SJCRH30 (cell line): ENCODE measurements around the gene SLC13A2. TPM values are rescaled to one million over a fixed set of nuclear protein-coding genes. Genes with fewer than 3 reads are reported as not detected.
A peak's percentile ranks its signal among the peaks of the same experiment; 100 is the strongest.

ENCODE experiments used
- DNase-seq, 2 experiments: peaks; one replicate each; pipeline ENCODE4 v3.0.0-alpha.2; 2015 to 2020
- H3K27ac ChIP-seq: fragments of 250-450 bp; sonication (Bioruptor Pico); 2 replicates; pipeline ENCODE4 v1.5.1; 2020; ENCODE audit warnings: mild to moderate bottlenecking, moderate library complexity
- H3K27me3 ChIP-seq: fragments of 250-450 bp; sonication (Bioruptor Pico); 2 replicates; pipeline ENCODE4 v1.5.1; 2020; ENCODE audit warnings: mild to moderate bottlenecking, moderate library complexity
- H3K36me3 ChIP-seq: fragments of 250-450 bp; sonication (Bioruptor Pico); 2 replicates; pipeline ENCODE4 v1.5.1; 2020; ENCODE audit warnings: mild to moderate bottlenecking, moderate library complexity
- H3K4me1 ChIP-seq: fragments of 250-450 bp; sonication (Bioruptor Pico); 2 replicates; pipeline ENCODE4 v1.5.1; 2020; ENCODE audit warnings: mild to moderate bottlenecking, moderate library complexity
- H3K4me3 ChIP-seq: fragments of 250-450 bp; sonication (Bioruptor Pico); 2 replicates; pipeline ENCODE4 v1.5.1; 2020; ENCODE audit warnings: mild to moderate bottlenecking, moderate library complexity
- H3K9me3 ChIP-seq: fragments of 250-450 bp; sonication (Bioruptor Pico); replicated peaks from 2 replicates; pipeline ENCODE4 v1.5.1; 2020; ENCODE audit warnings: mild to moderate bottlenecking, moderate library complexity
- total RNA-seq: library from RNA; depleted of rRNA; stranded (reverse); fragments of >200 nt; shearing (Covaris generic); gene quantifications from 2 replicates; pipeline ENCODE4 v1.2.3, GENCODE V29; 2014

Gene SLC13A2
- total RNA-seq, 1 experiment from 2014 or later, result not detected

DNA sequence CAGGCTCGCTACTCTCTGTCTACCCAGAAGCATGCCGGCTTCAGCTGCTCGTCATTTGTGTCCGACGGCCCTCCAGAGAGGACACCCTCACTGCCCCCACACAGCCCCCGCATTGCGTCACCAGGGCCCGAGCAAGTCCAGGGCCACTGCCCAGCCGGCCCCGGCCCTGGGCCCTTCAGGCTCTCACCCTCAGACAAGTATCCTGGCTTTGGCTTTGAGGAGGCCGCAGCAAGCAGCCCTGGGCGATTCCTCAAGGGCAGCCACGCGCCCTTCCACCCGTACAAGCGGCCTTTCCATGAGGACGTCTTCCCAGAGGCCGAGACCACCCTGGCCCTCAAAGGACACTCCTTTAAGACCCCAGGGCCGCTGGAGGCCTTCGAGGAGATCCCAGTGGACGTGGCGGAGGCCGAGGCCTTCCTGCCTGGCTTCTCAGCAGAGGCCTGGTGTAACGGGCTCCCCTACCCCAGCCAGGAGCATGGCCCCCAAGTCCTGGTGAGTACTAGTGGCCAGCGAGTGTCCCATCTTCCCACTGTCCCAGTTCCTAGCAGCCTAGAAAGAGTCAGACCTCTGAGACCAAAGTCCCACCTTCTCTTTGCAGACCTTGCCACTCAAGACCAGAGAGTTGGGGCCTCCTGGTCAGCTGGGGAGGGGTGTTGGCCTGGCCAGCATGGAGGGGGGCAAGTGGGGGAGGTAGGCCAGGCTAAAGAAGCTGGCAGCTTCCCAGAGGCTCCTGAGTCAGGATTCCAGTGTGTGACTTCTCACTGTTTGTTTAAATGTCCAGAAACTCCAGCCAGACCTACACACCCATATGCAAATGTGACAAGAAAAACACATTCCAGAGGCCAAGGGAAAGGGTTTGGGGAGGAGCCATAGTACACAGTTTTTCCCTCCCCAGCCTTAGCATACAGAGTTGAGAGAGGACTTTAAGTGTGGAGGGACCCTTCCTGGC, 51.3 kb downstream of the SLC13A2 start:
- H3K4me1 ChIP-seq, result peaks cover 17% of the 10 kb centered on the region; the same call in 1 of the 2 replicates
- no peak overlapping the region for H3K27ac ChIP-seq
- H3K27me3 ChIP-seq, result no peaks in the 10 kb centered on the region; the same call in 1 of the 2 replicates
- no peaks in the 10 kb centered on the region for H3K36me3 ChIP-seq
- H3K9me3 ChIP-seq, result no peaks in the 10 kb centered on the region
- DNase-seq, result no peak
- H3K4me3 ChIP-seq, result no peak overlapping the region

GRCh38 chr17:28526381-28526780, 52.9 kb downstream of the SLC13A2 start:
- Histone ChIP-seq H3K4me1 (peaks cover 10% of the 10 kb centered on the region; the same call in 1 of the 2 replicates), H3K4me3 (no peak overlapping the region), H3K36me3 (no peaks in the 10 kb centered on the region), H3K9me3 (no peaks in the 10 kb centered on the region), H3K27ac (no peak overlapping the region), H3K27me3 (peaks cover 4% of the 10 kb centered on the region)
- peak; percentile 72 to 77 for DNase-seq

DNA sequence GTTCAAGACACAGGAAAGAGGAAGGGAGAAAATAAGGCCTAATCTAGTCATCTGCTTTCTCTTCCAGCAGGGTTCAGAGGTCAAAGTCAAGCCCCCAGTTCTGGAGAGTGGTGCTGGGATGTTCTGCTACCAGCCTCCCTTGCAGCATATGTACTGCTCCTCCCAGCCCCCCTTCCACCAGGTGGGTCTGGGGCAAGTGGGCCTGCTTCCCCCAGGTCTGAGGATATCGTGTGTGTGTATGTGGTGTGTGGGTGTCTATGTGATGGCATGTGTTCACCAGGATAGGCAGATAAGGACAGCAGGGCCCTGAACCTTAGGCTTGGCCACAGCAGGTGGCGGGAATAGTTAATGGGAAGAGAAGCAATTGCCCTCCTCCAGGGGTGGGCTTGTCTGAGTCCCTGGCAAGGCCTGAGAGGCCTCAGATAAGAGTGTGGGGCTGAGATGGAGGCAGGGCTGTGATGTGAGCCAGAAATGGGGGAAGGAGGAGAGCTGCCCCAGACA, 53.8 kb downstream of the SLC13A2 start:
- no peak overlapping the region for H3K4me3 ChIP-seq
- H3K27ac ChIP-seq, result no peak overlapping the region
- peaks cover 3% of the 10 kb centered on the region; the same call in 1 of the 2 replicates for H3K4me1 ChIP-seq
- DNase-seq, result no peak
- peaks cover 11% of the 10 kb centered on the region for H3K27me3 ChIP-seq
- H3K36me3 ChIP-seq, result no peaks in the 10 kb centered on the region
- no peaks in the 10 kb centered on the region for H3K9me3 ChIP-seq

GRCh38 chr17:28527859-28528258, 54.4 kb downstream of the SLC13A2 start:
- peaks cover 3% of the 10 kb centered on the region; the same call in 1 of the 2 replicates for H3K4me1 ChIP-seq
- peaks cover 15% of the 10 kb centered on the region for H3K27me3 ChIP-seq
- no peak overlapping the region for H3K4me3 ChIP-seq
- no peak overlapping the region for H3K27ac ChIP-seq
- H3K9me3 ChIP-seq, result no peaks in the 10 kb centered on the region
- no peak for DNase-seq
- no peaks in the 10 kb centered on the region for H3K36me3 ChIP-seq

DNA sequence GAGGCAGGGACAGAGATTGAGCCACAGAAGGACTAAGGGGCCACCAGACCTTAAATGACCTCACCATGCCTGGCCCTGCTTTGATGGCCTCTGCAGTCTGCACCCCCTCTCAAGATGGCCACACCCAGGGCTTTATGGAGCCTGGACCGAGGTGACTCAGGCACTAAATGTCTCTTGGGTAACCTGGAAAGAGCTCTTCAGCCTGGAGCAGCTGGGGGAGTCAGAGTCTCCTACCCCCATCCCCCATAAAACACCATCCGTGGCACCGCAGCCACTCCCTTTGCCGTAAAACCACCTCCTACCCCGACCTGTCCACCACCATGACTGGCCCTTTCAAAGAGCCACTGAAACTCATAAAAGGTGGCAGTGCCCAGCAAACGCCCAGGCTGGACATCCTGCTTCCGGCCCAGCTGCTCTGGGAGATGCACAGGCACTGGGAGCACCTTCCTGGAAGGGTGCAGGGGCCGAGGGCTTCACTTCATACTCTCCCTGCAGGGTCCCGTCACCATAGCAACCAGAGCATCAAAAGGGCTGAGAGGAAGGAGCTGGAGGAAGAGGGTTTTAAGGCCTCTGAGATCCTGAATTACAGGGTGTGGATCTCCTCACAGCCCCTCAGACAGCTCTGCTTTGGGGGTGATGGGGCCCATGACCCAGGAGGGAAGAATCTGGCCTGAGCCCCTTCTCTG, 55.0 kb downstream of the SLC13A2 start:
- peaks cover 15% of the 10 kb centered on the region for H3K27me3 ChIP-seq
- H3K4me1 ChIP-seq, result peaks cover 3% of the 10 kb centered on the region; the same call in 1 of the 2 replicates
- H3K4me3 ChIP-seq, result no peak overlapping the region
- no peak overlapping the region for H3K27ac ChIP-seq
- DNase-seq, result no peak
- no peaks in the 10 kb centered on the region for H3K36me3 ChIP-seq
- H3K9me3 ChIP-seq, result no peaks in the 10 kb centered on the region

DNA sequence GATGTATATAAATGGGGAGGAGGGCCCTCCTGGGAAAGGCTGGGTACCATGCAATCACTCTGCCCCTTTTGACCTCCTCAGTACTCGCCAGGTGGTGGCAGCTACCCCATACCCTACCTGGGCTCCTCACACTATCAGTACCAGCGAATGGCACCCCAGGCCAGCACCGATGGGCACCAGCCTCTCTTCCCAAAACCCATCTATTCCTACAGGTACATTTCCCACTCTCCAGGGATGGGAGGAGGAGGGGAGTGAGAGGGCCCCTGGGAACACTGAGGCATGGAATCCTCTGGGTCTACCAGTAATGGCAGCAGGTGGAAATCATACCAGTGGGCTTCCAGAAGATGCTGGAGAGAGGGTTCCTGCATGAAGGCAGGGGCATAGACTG, 55.6 kb downstream of the SLC13A2 start:
- Histone ChIP-seq H3K36me3 (no peaks in the 10 kb centered on the region), H3K4me1 (peaks cover 3% of the 10 kb centered on the region; the same call in 1 of the 2 replicates), H3K27me3 (peaks cover 15% of the 10 kb centered on the region), H3K9me3 (no peaks in the 10 kb centered on the region), H3K4me3 (no peak overlapping the region), H3K27ac (no peak overlapping the region)
- DNase-seq, result no peak

DNA sequence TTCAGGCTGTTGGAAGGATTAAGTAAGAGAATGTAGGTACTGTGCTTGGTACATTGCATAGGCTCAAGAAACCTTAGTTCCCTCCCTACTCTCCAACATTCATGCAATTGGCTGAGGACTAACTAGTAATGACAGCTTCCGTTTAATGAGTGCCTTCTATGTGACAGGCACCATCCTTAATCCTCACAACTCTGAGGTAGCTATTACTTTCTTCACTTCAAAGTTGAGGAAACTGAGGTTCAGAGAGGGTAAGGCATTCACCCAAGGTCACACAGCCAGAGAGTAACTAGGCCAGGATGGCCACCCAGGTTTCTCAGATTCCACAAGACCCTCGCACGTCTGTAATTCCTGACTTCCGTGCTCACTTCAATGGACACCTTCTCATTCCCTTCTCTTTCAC, 56.8 kb downstream of the SLC13A2 start:
- no peak for DNase-seq
- Histone ChIP-seq H3K4me3 (no peak overlapping the region), H3K4me1 (peaks cover 3% of the 10 kb centered on the region; the same call in 1 of the 2 replicates), H3K36me3 (no peaks in the 10 kb centered on the region), H3K27ac (no peak overlapping the region), H3K27me3 (peaks cover 15% of the 10 kb centered on the region), H3K9me3 (no peaks in the 10 kb centered on the region)

- no peak overlapping the region for H3K27ac ChIP-seq
- H3K9me3 ChIP-seq, result no peaks in the 10 kb centered on the region
- H3K27me3 ChIP-seq, result peaks cover 15% of the 10 kb centered on the region
- no peak overlapping the region for H3K4me3 ChIP-seq
- no peaks in the 10 kb centered on the region for H3K36me3 ChIP-seq
- DNase-seq, result no peak
- H3K4me1 ChIP-seq, result peaks cover 3% of the 10 kb centered on the region; the same call in 1 of the 2 replicates
Observed at GRCh38 chr17:28530926-28531325, 57.5 kb downstream of the SLC13A2 start.

DNA sequence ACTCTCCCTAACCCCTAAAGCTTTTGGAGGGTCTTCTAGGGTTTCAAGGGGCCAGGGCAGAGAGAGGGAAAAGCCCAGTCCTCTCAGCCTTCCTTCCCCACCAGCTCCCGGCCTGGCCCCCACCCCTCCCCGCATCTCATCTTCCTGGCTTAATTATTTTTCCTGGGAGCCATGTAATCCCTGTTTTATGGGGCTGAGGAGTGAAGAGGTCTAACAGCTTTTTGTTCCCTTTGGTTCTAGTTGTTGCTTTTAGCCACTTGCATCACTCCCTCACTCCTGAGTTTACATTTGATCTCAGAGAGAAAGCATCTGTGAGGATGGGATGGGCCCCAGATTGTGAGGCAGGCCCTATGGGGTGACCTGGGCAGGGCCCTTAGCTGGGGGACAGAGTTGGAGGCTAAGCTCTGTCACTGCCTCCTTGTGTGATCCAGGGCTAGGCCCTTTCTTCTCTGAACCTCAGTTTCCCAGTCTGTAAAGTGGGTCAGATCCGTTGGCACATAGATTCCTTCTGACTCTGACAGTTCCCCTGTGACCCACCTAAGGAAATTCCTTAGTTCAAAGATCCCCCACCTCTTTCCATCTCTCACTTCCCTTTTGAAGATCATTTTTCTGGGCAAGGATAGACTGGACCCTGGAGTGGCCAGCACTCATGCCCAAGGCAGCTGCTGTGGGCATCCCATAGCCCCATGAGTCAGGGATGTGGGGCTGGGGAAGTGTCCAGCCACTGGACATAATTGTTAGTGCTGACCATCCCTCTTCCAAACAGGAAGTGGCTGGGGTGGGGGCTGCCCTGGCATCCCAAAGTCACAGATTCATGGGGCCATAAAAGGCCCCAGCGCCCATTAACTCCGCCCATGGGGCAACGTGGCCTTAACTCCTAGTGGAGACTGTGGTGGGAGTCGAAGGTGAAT, 58.9 kb downstream of the SLC13A2 start:
- no peak for DNase-seq
- Histone ChIP-seq H3K4me1 (no peaks in the 10 kb centered on the region), H3K4me3 (no peak overlapping the region), H3K36me3 (no peaks in the 10 kb centered on the region), H3K27ac (no peak overlapping the region), H3K27me3 (peaks cover 18% of the 10 kb centered on the region), H3K9me3 (no peaks in the 10 kb centered on the region)

DNA sequence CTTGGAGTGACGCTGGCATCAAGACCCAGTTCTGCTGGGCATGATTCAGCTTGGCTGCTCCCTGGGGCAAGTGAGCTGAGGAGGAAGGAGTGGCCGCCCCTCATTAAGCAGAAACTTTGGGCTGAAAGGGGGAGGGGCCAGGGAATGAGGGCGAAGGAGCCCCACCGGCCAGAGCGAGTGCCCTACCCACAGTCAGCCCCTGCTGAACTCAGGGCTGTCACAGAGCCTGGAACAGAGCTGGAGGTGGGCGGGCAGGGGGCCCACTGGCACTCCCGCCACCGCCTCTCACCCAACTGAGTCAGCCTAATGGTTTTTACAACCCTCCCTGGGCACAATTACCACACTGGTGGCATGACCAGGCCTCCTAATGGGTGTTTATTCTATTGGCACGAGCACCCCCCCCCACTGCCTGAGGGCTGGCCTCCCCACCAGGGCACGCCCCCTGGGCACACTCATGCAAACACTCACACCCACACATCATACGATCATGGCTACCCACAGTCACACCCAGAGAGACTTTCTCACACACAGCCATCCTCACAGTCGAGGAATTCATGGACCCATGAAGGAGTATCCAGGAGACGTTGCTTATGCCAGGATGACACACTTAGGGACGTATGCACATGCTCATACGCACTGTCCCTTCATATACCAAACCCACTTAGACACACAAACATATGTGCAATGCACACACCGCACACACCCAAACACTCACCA, 59.8 kb downstream of the SLC13A2 start:
- Histone ChIP-seq H3K9me3 (no peaks in the 10 kb centered on the region), H3K4me1 (no peaks in the 10 kb centered on the region), H3K4me3 (no peak overlapping the region), H3K27ac (no peak overlapping the region), H3K36me3 (no peaks in the 10 kb centered on the region), H3K27me3 (peaks cover 18% of the 10 kb centered on the region)
- DNase-seq, result no peak

DNA sequence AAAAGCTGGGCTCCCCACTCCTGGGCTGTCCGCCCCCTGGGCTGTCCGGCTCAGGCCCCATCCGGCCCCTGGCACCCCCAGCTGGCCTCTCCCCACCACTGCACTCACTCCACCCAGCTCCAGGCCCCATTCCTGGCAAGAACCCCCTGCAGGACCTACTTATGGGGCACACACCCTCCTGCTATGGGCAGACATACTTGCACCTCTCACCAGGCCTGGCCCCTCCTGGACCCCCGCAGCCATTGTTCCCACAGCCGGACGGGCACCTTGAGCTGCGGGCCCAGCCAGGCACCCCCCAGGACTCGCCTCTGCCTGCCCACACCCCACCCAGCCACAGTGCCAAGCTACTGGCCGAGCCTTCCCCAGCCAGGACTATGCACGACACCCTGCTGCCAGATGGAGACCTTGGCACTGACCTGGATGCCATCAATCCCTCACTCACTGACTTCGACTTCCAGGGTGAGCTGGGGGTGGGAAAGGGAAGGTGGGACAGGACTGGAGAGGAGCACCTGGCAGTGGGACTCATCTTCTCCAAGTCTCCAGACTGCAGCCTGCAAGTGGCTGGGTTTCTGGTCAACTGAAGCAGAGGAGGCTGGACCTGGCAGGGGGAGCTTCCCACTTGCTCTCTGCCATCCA, 61.4 kb downstream of the SLC13A2 start:
- H3K27me3 ChIP-seq, result peaks cover 18% of the 10 kb centered on the region
- no peaks in the 10 kb centered on the region for H3K9me3 ChIP-seq
- H3K27ac ChIP-seq, result no peak overlapping the region
- no peaks in the 10 kb centered on the region for H3K4me1 ChIP-seq
- no peaks in the 10 kb centered on the region for H3K36me3 ChIP-seq
- no peak for DNase-seq
- H3K4me3 ChIP-seq, result no peak overlapping the region

DNA sequence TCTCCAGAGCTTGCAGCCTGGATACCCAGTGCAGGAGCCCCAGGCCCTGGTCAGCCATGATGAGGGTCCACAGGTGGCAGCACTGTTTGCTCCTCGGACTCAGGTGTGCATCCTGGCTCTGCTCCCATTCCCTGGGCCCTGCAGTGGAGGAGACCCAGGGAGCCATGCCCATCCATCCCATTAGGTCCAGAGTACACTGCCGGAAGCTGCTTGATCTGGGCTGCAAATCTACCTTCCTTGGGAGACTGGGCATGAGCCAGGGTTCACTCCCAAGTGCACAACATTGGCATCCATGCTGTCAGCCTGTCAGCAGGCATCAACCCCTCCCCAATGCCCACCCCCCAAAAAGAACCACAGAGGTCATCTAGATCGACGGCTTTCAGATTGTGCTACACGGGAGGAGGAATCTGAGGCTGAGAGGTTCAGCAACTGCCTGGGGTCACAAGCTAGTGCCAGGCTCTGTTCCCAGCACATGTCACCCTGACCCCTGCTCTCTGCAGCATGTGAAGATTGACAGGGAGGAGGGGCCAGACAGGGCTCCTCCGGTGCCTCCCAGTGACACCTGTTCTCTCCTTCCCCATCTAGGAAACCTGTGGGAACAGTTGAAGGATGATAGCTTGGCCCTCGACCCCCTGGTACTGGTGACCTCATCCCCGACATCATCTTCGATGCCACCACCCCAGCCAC, 63.2 kb downstream of the SLC13A2 start:
- no peaks in the 10 kb centered on the region for H3K36me3 ChIP-seq
- H3K27ac ChIP-seq, result no peak overlapping the region
- peaks cover 11% of the 10 kb centered on the region for H3K27me3 ChIP-seq
- H3K9me3 ChIP-seq, result no peaks in the 10 kb centered on the region
- H3K4me1 ChIP-seq, result no peaks in the 10 kb centered on the region
- DNase-seq, result no peak
- no peak overlapping the region for H3K4me3 ChIP-seq

- H3K36me3 ChIP-seq, result no peaks in the 10 kb centered on the region
Observed at GRCh38 chr17:28537219-28537610, 63.8 kb downstream of the SLC13A2 start.

More at GRCh38 chr17:28537219-28537610, 63.8 kb downstream of the SLC13A2 start:
- no peaks in the 10 kb centered on the region for H3K4me1 ChIP-seq
- H3K4me3 ChIP-seq, result no peak overlapping the region
- no peaks in the 10 kb centered on the region for H3K9me3 ChIP-seq
- H3K27me3 ChIP-seq, result peaks cover 7% of the 10 kb centered on the region; the same call in 1 of the 2 replicates
- no peak for DNase-seq
- no peak overlapping the region for H3K27ac ChIP-seq
